GM12872 (cell line): Measurements from ENCODE around the gene NDUFA7.

Source experiments
- CTCF ChIP-seq: IDR thresholded peaks from 3 replicates; pipeline ENCODE4 v1.5.1; 2011; ENCODE audit warnings: low read depth, mild to moderate bottlenecking, low read length, moderate library complexity; ENCODE audit not compliant: insufficient read depth

NDUFA7 gene

GRCh38 chr19:8335343-8336071 lies 14.3 kb upstream of the NDUFA7 start:
- TF ChIP-seq CTCF: no peak

- TF ChIP-seq CTCF: no peak
Observed at GRCh38 chr19:8334458-8335342, 13.5 kb upstream of the NDUFA7 start.

DNA sequence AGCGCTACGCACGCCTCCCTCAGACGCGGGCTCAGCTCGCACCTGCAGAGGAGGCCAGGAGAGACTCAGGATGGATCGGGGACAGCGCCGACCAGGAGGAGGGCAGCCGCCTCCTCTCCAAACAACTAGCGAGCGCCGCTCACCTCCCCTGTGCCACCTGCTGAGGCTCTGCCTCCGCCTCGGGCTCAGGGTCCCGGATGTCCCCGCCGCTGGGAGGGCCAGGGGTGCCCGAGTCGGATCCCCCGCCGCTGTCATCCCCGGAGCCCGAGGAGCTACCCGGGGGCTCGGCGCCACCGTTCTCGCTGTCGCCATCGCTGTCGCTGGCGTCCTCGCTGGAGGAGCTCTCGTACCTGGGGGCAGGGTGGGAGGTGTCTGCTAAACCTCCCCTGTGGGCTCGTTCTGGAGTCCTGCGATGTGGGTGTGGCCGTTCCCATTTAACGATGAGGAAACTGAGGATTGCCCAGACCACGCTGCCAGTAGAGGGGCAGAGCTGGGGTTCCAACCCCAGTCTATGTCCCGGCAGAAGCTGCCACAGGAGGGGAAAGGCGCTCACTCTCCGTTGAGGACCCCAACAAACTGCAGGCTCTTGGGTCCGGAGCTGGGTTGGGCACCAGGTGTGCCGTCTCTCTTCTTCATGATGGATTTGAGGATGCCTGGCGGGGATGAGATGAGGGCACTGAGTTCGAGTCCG lies 12.7 kb upstream of the NDUFA7 start:
- no peak for TF ChIP-seq CTCF

GRCh38 chr19:8332976-8333766 lies 12.0 kb upstream of the NDUFA7 start:
- no peak for TF ChIP-seq CTCF

DNA sequence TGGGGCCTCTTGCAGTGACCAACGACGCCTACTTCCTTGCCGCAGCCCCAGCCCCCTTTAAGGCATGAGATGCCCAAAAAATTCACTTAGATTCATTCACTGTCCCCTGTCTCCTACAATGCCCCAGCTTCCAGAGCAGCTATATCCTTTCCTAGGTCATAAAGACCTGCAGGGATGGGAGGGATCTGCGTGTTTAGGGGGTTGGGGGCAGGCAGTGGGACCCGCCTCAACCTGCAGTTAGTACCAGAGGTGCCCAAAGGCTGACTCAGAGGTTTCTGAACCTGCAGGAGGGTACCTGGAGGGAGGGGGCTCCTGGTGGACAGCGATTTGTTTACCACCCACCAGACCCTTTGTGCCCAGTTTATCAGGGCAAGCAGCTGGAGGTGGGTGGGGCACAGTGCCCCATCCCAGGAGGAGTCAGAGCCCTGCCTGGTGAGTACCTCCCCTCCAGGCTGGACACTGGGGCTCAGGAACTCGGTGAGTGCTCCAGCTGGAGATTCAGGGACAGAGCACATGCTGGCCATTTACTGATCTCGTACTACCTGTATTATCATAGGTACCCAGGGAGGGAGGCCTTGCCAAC lies 10.2 kb upstream of the NDUFA7 start:
- TF ChIP-seq CTCF: no peak

- TF ChIP-seq CTCF: no peak
Observed at GRCh38 chr19:8329996-8330395, 8.8 kb upstream of the NDUFA7 start.

- TF ChIP-seq CTCF: no peak
Observed at GRCh38 chr19:8325454-8325853, 4.3 kb upstream of the NDUFA7 start.
